Gastroesophageal sphincter (tissue), 4 donors: ENCODE measurements around the gene IVL. TPM values are rescaled to one million over a fixed set of nuclear protein-coding genes. Genes with fewer than 3 reads are reported as not detected.

ENCODE experiments used
- ATAC-seq: fragments of 150-250 bp; one replicate; pipeline ENCODE4 v1.9.1; 2016; ENCODE audit warnings: mild to moderate bottlenecking, moderate library complexity
- H3K27ac ChIP-seq, 4 donors: fragments of 200-600 bp; sonication (generic) in 3 of 4; 1 replicate in 3 of 4; 2 replicates in 1 of 4; pipeline ENCODE4 v1.5.1; 2016 to 2019
- H3K27me3 ChIP-seq: fragments of 200-600 bp; sonication (generic); one replicate; pipeline ENCODE4 v1.5.1; 2019
- H3K36me3 ChIP-seq, 2 donors: fragments of 200-600 bp; sonication (generic); one replicate each; pipeline ENCODE4 v1.5.1; 2019; ENCODE audit warnings: control low read depth in 1 of 2
- H3K4me1 ChIP-seq, 3 donors: fragments of 200-600 bp; sonication (generic); 1 replicate in 2 of 3; 2 replicates in 1 of 3; pipeline ENCODE4 v1.5.1; 2016 to 2019; ENCODE audit warnings: control low read depth in 2 of 3
- H3K4me3 ChIP-seq, 2 donors: fragments of 200-600 bp; sonication (generic); one replicate each; pipeline ENCODE4 v1.5.1; 2019; ENCODE audit warnings: mild to moderate bottlenecking in 1 of 2, moderate library complexity in 1 of 2
- H3K9me3 ChIP-seq, 3 donors: fragments of 200-600 bp; sonication (generic); one replicate each; pipeline ENCODE4 v1.5.1; 2017 to 2019; ENCODE audit warnings: control low read depth in 2 of 3
- EP300 ChIP-seq: sonication (generic); formaldehyde crosslinking; IDR thresholded peaks from one replicate; pipeline ENCODE4 v1.6.1; 2017; ENCODE audit warnings: antibody characterized with exemption, mild to moderate bottlenecking
- POLR2A ChIP-seq, 2 donors: fragments of 450-650 bp; IDR thresholded peaks; one replicate each; pipeline ENCODE4 v1.6.1; 2017; ENCODE audit warnings: antibody characterized with exemption in 2 of 2, mild to moderate bottlenecking in 2 of 2, moderate library complexity in 1 of 2
- POLR2AphosphoS5 ChIP-seq: sonication (generic); formaldehyde crosslinking; IDR thresholded peaks from one replicate; pipeline ENCODE4 v1.6.1; 2017; ENCODE audit warnings: antibody characterized with exemption
- WGBS, 2 donors: methylation state at CpG; one replicate each; pipeline ENCODE4 v1.1.5; 2018; ENCODE audit warnings: low coverage in 1 of 2; 5-methylcytosine and 5-hydroxymethylcytosine counted together
- total RNA-seq, 4 donors: library from RNA; depleted of rRNA; stranded (reverse); fragments of >200 nt; gene quantifications; one replicate each; pipeline ENCODE4 v1.1.0, GENCODE V29; 2016
- TF ChIP-seq, protein P1 (sequence below), 4 experiments: fragments of 200-600 bp in 2 of 4; fragments of 450-650 bp in 2 of 4; sonication (generic) in 1 of 4; IDR thresholded peaks; one replicate each; pipeline ENCODE4 v1.5.1; 2017 to 2019; ENCODE audit warnings: antibody characterized with exemption in 4 of 4, mild to moderate bottlenecking in 2 of 4, moderate library complexity in 2 of 4

Gene IVL
- total RNA-seq, 4 donors from 2014 or later: 0.31 to 13.7 (median 1.1) TPM; not detected in 1

DNA sequence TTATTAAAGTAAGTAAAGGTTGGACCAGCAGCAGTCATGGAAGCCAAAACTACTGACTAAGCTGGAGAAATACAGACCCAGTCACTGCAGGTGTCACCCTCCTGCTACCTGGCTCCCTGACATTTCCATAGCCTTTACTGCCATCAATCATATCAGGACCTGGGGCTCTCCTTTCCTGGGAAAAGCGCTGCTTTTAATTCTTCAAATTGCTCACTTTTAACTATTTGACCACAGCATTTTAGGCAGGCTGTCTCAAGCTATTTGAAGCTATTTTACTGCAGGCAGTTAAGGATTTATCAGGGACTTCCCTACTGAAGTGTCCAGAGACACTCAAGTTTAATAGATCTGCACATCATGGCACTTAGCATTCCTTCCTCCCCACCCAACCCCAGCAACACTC, 4.1 kb downstream of the IVL start:
- ATAC-seq: no peak
- WGBS, 2 donors: 67% methylated on average over 1 of the region's 1 CpG; no CpG with 5 or more reads in 1 of the 2 donors
- no peak for TF ChIP-seq POLR2AphosphoS5
- no peak for TF ChIP-seq POLR2A (IDR thresholded peaks at IDR 0.05)
- TF ChIP-seq, protein P1, sequence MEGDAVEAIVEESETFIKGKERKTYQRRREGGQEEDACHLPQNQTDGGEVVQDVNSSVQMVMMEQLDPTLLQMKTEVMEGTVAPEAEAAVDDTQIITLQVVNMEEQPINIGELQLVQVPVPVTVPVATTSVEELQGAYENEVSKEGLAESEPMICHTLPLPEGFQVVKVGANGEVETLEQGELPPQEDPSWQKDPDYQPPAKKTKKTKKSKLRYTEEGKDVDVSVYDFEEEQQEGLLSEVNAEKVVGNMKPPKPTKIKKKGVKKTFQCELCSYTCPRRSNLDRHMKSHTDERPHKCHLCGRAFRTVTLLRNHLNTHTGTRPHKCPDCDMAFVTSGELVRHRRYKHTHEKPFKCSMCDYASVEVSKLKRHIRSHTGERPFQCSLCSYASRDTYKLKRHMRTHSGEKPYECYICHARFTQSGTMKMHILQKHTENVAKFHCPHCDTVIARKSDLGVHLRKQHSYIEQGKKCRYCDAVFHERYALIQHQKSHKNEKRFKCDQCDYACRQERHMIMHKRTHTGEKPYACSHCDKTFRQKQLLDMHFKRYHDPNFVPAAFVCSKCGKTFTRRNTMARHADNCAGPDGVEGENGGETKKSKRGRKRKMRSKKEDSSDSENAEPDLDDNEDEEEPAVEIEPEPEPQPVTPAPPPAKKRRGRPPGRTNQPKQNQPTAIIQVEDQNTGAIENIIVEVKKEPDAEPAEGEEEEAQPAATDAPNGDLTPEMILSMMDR (IDR thresholded peaks at IDR 0.05): no peak
- no peak overlapping the region for H3K4me3 ChIP-seq
- H3K4me1 ChIP-seq: no peaks in the 10 kb centered on the region
- no peaks in the 10 kb centered on the region for H3K27me3 ChIP-seq
- no peaks in the 10 kb centered on the region for H3K36me3 ChIP-seq
- no peak overlapping the region for H3K27ac ChIP-seq
- peaks cover 0 to 6% (median 0%) of the 10 kb centered on the region in 3 donors for H3K9me3 ChIP-seq

- no peak overlapping the region for H3K4me3 ChIP-seq
- 53 to 68% methylated on average over 4 to 5 of the region's 5 CpGs for WGBS, 2 donors
- no peaks in the 10 kb centered on the region for H3K4me1 ChIP-seq
- H3K27me3 ChIP-seq: no peaks in the 10 kb centered on the region
- no peaks in the 10 kb centered on the region for H3K36me3 ChIP-seq
- TF ChIP-seq POLR2A (IDR thresholded peaks at IDR 0.05) (no peak), EP300 (no peak), POLR2AphosphoS5 (no peak)
- TF ChIP-seq, protein P1 (IDR thresholded peaks at IDR 0.05): no peak
- H3K27ac ChIP-seq: no peak overlapping the region
- peaks cover 0 to 6% (median 0%) of the 10 kb centered on the region in 3 donors for H3K9me3 ChIP-seq
- no peak for ATAC-seq
These were observed 4.6 kb downstream of the IVL start for GRCh38 chr1:152912900-152913299.

- H3K4me3 ChIP-seq: no peak overlapping the region
- H3K27me3 ChIP-seq: no peaks in the 10 kb centered on the region
- no peak for ATAC-seq
- TF ChIP-seq POLR2A (IDR thresholded peaks at IDR 0.05): no peak
- TF ChIP-seq, protein P1 (IDR thresholded peaks at IDR 0.05): no peak
- no peak for TF ChIP-seq POLR2AphosphoS5
- no peak for TF ChIP-seq EP300
- no peaks in the 10 kb centered on the region for H3K4me1 ChIP-seq
- no peaks in the 10 kb centered on the region for H3K36me3 ChIP-seq
- no peaks in the 10 kb centered on the region for H3K9me3 ChIP-seq
- no peak overlapping the region for H3K27ac ChIP-seq
- 28 to 40% methylated on average over 1 to 3 of the region's 3 CpGs for WGBS, 2 donors
These were observed 9.4 kb downstream of the IVL start for GRCh38 chr1:152917794-152918193.

- Histone ChIP-seq H3K4me3 (no peak overlapping the region), H3K36me3 (no peaks in the 10 kb centered on the region)
- TF ChIP-seq EP300 (no peak), POLR2AphosphoS5 (no peak), POLR2A (IDR thresholded peaks at IDR 0.05) (no peak)
- TF ChIP-seq, protein P1 (IDR thresholded peaks at IDR 0.05): no peak
These were observed 10.7 kb downstream of the IVL start for GRCh38 chr1:152919071-152919470.

DNA sequence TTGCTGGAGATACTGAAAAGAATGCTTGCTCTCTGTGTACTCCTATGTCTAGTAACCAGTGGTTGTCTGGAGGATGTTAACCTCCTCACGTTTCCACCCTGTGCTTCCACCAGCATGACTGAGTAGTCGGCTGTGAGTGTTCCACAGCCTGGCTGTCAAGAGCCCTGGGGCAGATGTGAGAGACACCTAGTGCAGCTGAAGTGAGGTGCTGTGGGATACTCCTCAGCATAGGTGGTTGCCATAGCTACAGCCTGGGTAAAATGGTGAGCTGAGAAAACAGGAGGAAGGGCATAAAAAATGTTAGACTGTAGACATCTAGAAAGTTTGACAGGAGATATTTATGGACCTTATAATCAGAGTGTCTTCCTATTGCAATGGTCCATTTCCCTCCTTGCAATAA, 15.8 kb downstream of the IVL start:
- Histone ChIP-seq H3K4me1 (no peaks in the 10 kb centered on the region), H3K4me3 (no peak overlapping the region), H3K36me3 (no peaks in the 10 kb centered on the region), H3K27me3 (no peaks in the 10 kb centered on the region), H3K27ac (no peak overlapping the region), H3K9me3 (no peaks in the 10 kb centered on the region)
- WGBS, 2 donors: 29 to 70% methylated on average over 1 to 2 of the region's 2 CpGs
- TF ChIP-seq, protein P1 (IDR thresholded peaks at IDR 0.05): no peak
- TF ChIP-seq EP300 (no peak), POLR2AphosphoS5 (no peak), POLR2A (IDR thresholded peaks at IDR 0.05) (no peak)
- ATAC-seq: no peak

More at GRCh38 chr1:152919071-152919470, 10.7 kb downstream of the IVL start:
- H3K27me3 ChIP-seq: no peaks in the 10 kb centered on the region
- H3K27ac ChIP-seq: no peak overlapping the region
- H3K4me1 ChIP-seq: no peaks in the 10 kb centered on the region
- H3K9me3 ChIP-seq: no peaks in the 10 kb centered on the region
- no peak for ATAC-seq
